Esophagus mucosa (tissue), 1 donor: Measurements from ENCODE around the gene DLG5. TPM values are rescaled to one million over a fixed set of nuclear protein-coding genes. Genes with fewer than 3 reads are reported as not detected.

Source experiments
- ATAC-seq: fragments of 200-7000 bp; cut with Tn5 transposase; one replicate; pipeline ENCODE4 v1.9.1; 2020
- total RNA-seq: library from RNA; stranded (reverse); gene quantifications from one replicate; pipeline ENCODE4 v1.2.4, GENCODE V29; 2023
- donor health status: DM: yes; HTN: yes; CAD: no.

Gene DLG5, protein sequence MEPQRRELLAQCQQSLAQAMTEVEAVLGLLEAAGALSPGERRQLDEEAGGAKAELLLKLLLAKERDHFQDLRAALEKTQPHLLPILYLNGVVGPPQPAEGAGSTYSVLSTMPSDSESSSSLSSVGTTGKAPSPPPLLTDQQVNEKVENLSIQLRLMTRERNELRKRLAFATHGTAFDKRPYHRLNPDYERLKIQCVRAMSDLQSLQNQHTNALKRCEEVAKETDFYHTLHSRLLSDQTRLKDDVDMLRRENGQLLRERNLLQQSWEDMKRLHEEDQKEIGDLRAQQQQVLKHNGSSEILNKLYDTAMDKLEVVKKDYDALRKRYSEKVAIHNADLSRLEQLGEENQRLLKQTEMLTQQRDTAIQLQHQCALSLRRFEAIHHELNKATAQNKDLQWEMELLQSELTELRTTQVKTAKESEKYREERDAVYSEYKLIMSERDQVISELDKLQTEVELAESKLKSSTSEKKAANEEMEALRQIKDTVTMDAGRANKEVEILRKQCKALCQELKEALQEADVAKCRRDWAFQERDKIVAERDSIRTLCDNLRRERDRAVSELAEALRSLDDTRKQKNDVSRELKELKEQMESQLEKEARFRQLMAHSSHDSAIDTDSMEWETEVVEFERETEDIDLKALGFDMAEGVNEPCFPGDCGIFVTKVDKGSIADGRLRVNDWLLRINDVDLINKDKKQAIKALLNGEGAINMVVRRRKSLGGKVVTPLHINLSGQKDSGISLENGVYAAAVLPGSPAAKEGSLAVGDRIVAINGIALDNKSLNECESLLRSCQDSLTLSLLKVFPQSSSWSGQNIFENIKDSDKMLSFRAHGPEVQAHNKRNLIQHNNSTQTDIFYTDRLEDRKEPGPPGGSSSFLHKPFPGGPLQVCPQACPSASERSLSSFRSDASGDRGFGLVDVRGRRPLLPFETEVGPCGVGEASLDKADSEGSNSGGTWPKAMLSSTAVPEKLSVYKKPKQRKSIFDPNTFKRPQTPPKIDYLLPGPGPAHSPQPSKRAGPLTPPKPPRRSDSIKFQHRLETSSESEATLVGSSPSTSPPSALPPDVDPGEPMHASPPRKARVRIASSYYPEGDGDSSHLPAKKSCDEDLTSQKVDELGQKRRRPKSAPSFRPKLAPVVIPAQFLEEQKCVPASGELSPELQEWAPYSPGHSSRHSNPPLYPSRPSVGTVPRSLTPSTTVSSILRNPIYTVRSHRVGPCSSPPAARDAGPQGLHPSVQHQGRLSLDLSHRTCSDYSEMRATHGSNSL (N-terminal part only)
- total RNA-seq = 37.9 TPM

DNA sequence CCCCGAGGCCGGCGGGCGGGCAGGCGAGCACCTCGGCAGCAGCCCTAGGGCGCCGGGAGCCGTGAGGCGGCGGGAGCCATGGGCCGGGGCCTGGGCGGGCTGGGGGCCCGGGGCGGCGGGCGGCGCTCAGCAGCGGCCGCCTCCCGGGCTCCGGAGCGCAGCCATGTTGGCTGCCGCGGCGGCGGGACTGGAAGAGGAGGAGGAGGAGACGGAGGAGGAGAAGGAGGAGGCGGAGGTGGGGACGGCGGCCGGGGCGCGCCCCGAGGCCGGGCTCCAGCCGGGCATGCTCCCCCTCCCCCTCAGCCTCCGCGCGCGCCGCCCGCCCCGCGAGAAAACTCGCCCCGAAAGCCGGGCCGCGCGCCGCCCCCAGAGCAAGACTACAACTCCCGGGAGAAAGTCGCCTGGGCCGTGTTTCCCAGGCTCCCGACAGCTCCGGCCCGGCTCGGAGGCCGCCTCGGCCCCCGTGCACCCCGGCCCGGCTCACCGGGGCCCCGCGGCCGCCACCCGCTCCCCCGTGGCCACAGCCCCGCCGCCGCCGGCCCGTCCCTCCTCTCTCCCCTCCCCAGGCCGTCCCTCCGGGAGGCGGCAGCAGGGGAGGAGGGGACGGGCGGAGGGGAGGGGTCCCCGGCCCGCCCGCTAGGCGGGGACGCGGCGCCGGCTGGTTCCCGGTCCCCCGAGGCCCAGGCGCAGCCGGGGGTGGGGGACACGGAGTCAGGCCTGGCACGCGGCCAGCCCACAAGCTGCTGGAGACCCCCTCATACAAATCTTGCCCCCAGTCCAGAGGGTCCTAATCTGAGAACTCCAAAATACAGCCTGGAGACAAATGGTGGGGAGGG is at the start of gene DLG5:
DLG5 (minus strand) TSS at position 190 of the 836 bp plus-strand sequence. CDS start 235 bp downstream, outside the sequence.
- peak; percentile 85 for ATAC-seq

DNA sequence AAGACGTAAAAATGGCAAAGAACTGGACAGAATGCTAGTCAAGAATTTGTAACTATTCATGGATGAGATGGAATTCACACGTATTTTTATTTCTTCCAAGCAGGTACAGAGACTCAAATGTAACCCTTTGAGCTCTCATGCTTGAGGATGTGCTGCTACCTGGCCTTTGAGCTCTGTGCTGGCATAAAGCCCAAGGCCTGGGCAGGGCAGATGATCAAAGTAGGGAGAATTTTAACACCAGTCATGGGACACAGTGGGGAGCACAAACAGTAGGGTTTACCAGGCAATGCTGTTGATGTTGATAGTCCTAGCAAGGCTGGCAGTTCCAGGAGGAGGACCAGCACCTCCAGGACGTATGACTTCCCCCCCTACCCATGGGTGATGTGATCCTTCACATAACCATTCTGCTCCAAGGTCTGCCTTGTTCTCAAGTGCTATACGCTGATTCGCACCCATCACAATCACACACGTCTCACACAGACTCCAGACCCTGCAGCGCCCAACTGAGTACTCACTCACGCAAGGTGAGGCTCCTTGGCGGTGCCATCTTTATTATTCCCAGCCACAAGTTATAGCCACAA is 48.6 kb upstream of the DLG5 start:
- no peak for ATAC-seq

DNA sequence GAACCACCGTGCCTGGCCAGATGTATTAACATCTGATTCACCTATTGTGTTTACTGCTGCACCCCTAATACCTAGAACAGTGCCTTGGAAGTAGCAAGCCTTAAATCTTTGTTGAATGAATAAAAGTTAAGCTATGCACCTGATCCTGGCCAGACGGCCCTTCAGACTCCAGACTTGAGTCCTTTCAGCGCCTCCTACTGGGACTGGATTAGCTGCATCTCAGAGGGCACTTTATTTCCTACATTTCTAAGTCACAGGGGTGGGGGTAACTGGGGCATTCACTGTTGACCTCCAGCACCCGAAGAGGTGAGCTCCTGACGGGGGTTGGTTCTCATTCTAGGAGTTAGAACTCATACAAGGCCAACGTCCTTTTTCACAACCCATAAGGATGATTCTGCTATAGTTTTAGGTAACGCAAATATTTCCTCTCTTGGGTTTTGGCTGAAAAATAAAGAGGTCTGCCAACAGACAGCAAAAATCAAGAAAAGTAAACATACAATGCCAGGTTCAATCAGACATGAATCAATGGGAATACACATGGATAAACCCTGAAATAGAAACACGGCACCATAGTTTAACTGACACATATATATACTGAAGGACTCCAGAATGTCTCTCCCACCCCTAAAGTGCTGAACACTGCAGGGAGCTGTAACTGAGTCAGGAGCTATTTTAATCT is 48.0 kb upstream of the DLG5 start:
- ATAC-seq = peak; percentile 72

DNA sequence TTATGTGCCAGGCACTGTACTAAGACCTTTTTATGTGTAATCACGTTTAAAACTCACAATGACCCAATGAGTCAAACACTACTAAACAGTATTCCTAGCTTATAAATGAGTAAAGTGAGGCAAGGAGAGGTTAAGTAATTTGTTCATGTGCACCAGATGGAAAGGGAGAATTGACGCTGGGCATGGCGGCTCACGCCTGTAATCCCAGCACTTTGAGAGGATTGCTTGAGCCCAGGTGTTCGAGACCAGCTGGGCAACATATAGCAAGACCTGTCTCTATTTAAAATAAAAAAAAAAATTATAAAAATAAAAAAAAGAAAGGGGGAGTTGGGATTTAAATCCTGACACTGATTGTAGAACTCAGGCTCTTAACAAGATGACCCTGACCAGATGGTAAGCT is 46.7 kb upstream of the DLG5 start:
- ATAC-seq = no peak

DNA sequence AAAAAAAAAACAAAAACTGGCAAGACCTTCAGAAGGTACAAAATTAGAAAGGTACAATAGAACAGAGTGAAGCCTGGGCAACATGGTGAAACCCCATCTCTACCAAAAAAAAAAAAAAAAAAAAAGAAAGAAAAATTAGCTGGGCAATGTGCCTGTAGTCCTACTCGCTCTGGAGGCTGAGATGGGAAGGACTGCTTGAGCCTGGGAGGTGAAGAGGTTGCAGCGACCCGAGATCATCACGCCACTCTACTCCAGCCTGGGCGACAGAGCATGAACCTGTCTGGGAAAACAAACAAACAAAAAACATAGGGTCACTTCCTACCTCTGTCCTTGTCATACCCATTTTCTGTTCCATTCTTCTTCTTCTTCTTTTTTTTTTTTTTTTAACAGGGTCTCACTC is 45.6 kb upstream of the DLG5 start:
- ATAC-seq = no peak

DNA sequence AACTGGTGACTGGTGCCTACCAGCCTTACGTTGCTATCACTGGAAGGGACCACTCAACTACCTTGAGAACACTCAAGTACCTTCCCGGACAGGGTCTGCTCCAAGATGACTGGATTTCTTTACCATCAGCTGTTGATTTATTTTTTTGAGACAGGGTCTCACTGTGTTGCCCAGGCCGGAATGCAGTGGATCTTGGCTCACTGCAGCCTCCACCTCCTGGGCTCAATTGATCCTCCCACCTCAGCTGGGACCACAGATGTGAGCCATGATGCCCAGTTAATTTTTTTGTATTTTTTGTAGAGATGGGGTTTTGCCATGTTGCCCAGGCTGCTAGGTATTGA is 45.2 kb upstream of the DLG5 start:
- no peak for ATAC-seq

DNA sequence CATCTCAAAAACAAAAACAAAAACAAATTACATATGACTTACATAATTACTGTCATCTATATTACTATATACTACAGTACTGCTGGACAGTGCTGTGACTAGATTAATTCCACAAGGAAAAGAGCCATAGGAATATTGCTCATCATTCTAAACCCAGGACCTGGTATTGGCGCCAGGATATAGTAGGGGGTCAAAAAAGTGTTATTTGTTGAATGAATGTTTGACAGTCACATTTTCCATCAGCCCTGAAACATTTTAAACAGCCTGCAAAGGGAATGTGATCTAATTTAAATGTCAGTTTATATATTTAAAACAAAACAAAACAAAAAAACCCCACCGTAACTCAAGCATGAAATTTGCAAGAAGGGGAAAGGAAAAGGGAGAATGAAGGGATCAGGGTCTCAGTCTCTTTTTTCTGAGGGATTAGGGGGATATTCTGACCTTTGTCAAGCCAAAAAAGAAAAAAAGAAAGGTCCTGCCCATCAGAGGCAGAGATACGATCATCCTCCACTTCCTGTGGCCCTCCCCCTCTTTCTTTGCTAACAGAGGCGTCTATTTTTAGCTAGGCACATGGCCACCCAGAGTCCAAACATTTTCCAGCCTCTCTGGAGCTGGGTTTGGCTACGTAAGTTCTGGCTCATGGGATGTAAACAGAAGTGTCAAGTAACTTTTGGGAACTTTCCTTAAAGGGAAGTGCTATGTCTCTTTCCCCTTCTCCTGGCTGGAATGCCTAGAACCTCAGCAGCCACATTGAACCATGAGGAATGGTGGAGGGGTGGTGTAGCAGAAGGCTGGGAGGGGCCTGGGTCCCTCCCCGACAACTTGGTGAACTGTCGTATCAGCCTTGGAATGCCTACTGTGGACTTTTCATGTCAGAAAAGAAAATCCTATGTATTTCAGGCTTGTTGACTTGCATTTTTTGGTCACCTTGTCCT is 44.6 kb upstream of the DLG5 start:
- no peak for ATAC-seq

DNA sequence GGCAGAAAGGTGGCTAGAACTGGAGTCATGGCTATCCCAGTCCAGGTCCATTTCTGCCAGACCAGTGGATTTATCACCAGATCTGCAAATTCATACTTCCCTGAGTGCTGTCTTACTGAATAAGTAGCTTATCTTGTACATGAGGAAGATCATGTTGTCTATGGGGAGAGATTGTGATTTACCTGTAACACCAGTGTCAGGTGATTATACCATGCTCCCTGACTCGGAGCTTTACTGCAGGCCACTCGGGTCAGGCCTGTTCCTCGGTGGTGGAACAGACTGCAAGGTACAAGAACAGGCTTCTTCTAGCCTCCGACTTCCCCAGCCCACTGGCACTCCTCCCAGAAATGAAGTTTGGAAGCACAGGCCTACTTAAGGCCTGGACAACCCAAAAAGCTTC is 42.6 kb upstream of the DLG5 start:
- ATAC-seq = no peak

DNA sequence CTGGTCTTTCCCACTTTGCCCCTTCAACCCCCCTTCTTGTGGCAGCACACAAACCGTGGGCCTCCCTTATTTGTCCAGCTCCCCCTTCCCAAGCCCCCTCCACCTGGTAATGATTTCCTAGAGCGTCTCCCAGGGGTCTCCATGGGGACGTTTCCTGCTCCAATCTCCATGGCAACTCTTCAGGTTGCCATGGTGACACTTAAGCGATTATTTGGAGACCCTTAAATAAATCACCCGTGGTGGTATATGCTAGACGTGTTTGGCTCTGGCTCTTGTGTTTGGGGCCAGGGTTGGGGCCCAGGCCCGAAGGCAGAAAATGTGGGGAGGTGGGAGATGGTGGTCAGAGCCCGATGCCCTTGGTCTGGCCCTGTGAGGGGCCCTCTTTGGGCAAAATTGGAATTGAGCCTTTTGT is 41.1 kb upstream of the DLG5 start:
- no peak for ATAC-seq

DNA sequence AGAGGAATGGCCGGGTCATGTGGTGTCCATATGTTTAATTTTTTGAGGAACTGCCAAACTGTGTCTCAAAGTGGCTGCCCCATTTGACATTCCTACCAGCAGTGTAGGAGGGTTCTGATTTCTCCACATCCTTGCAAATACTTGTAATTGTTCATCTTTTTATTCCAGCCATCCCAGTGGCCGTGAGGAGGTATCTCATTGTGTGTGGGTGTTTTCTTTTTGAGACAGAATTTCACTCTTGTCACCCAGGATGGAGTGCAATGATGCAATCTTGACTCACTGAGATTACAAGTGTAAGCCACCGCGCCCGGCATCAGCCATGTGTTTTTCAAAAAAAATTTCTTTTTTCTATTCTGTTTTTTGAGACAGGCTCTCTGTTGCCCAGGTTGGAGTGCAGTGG is 38.7 kb upstream of the DLG5 start:
- ATAC-seq = peak; percentile 37

DNA sequence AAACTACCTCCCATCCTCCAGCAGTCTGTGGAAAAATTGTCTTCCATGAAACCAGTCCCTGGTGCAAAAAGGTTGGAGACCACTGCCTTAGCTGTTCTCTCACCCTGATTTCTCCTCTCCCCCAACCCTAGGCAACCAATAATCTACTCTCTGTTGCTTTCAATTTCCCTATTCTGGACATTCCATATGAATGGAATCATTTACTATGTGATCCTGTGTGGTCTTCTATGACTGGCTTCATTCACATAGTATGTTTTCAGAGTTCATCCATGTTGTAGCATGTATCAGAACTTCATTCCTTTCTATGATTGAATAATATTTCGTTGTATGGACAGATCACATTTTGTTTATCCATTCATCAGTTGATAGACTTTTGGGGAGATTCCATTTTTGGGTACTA is 38.3 kb upstream of the DLG5 start:
- no peak for ATAC-seq

DNA sequence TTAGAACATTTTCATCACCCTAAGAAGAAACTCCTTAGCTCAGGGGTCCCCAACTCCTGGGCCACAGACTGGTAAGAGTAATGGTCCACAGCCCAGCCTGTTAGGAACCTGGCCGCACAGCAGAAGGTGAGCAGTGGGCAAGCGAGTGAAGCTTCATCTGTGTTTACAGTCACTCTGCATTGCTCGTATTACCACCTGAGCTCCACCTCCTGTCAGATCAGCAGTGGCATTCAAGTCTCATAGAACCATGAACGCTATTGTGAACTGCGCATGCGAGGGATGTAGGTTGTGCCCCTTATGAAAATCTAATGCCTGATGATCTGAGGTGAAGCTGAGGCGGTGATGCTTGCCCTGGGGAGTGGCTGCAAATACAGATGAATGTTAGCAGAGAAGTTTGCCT is 37.3 kb upstream of the DLG5 start:
- no peak for ATAC-seq

DNA sequence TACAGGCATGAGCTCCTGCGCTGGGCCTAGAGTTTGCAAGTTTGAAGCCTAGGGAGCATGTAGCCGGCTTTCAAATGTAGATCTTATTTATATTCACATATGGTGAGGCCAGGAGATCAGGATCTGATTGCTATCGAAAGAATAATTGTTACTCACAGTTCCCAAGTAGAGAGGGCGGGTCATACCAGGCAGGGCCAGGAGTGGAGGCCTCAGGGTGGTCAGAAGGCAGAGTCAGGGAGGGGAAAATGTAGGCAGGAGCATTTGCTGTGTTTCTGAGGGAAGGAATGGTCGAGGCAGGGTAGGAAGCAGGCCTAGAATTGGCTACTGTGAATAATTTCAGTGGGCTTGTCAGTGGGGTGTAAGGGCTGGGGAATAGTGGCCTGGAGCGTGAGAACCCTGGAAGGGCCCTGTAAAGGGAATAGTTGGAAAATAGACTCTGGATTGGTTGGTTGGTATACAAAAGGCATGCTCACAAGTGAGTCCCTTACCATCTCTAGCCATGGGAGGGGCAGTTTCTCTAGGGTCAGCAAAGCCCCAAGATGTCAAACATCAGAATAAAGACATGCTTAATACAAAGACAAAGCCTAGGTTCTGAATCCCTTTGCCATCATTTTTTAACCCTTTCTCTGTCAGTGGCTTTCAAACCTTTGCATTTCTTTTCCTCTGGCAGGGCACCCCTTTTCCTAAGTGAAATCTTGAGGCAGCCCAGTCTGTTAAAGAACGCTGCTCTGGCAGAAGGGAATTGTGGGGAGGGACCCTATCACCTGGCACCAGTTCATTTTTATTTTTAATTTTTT is 36.0 kb upstream of the DLG5 start:
- ATAC-seq = no peak

DNA sequence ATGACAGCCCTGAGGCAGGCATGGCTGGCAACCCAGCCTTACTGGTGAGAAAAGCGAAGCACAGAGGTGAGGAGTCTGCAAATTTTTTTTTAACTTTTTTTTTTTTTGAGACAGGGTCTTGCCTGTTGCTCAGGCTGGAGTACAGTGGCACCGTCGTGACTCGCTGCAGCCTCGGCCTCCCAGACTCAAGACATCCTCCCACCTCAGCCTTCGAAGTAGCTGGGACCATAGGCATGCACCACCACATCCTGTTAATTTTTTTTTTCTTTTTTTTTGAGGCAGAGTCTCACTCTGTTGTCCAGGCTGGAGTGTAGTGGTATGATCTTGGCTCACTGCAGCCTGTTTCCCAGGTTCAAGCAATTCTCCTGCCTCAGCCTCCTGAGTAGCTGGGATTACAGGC is 35.1 kb upstream of the DLG5 start:
- ATAC-seq = no peak

DNA sequence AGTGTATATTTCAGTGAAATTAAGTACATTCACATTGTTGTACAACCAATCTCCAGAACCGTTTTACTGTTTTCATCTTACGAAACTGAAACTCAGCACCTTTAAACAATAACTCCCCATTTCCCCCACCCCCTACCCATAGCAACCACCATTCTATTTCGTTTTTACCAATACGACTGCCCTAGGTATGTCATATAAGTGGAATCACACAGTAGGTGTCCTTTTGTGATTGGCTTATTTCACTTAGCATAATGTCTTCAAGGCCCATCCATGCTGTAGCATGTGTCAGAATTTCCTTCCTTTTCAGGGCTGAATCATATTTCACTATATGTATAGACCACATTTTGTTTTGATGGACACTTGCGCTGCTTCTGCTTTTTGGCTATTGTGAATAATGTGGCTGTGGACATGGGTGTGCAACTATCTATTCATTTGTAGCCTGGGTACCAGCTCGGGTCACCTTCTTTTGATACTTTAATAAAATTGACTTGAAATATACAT is 34.3 kb upstream of the DLG5 start:
- ATAC-seq = no peak

DNA sequence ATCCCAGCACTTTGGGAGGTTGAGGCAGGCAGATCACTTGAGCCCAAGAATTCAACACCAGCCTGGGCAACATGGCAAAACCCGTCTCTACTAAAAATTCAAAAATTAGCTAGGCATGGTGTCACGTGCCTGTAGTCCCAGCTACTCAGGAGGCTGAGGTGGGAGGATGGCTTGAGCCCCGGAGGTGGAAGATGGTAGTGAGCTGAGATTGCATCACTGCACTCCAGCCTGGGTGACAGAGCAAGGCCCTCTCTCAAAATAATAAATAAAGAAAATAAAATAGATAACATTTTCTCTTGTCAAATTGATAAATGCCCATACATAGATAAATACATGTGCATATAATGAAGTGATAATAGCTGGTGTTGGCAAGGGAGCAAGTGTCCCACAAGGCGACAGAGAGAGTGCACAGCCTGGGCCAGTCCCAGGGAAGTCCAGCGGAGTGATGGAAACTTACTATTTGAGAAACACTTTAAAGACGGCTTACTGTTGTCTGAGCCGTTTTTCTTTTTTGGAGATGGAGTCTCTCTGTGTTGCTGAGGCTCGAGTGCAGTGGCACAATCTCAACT is 33.4 kb upstream of the DLG5 start:
- no peak for ATAC-seq

DNA sequence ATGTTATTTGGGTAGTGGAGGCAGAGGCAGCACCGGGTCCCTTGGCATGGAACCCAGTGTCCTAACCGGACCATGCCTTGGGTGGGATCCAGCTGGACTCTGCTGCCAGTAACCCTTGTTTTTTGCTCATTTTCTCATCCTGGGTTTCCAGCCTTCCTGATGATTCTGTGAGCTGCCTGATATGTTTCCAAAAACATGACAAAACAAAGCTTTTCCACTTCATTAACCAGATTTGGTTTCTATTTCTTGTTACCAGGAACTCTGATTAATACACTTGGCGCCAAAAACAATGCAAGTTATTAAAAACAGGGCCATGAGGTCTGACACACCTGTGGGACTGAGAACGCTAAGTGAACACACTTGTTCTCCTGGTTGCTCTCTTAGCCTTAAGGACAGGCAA is 32.8 kb upstream of the DLG5 start:
- ATAC-seq = peak; percentile 88

DNA sequence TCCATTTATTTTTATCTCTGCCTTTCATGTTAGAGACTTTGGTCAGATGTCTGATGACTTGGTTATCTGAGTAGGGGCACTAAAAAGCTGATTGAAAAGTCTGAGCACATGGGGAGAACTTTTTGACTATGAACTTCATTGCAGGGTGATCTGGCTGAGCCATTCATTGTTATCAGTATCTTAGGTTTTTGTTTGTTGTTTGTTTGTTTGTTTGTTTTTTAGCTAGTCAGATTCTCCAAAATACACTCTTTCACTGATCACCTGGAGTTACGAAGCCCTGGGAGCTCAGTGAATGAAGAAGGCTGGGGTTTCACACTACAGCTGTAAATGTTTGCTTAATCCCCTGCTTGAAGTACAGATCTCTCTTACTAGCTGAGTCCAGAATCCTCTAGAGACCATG is 28.6 kb upstream of the DLG5 start:
- no peak for ATAC-seq

DNA sequence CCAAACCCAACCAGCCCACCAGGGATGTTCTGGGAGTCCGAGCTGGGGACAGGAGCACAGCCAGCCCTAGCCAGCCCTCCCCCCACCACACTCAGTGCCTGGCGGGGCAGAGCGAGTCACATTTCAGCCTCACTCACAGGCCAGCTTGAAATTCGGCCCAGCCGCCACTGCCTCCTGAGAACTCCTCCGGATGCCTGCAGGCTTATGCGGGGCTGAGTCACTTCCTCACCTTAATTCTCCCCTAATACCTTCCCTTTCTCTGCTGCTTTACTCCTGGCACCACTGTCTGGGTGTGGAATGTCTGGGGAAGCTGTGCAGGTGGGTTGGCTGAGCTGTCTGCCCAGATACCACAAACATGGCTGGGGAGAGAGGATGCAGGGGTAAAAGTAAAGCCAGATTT is 22.6 kb upstream of the DLG5 start:
- ATAC-seq = peak; percentile 99
